Loucy (cell line): ENCODE measurements around the gene JTB.
"Not testable (repeated sequence)": the region's sequence is repeated elsewhere in the genome, so short reads cannot be mapped to it uniquely, and the experiment has no call there.

Source experiments
- H2AFZ ChIP-seq: fragments of 200-600 bp; sonication (generic); 2 replicates; pipeline ENCODE4 v1.6.0; 2016; ENCODE audit warnings: antibody characterized with exemption, mild to moderate bottlenecking, low read length, moderate library complexity
- H3F3A ChIP-seq: fragments of 200-600 bp; 2 replicates; pipeline ENCODE4 v1.6.0; 2016; ENCODE audit warnings: antibody characterized with exemption, low read depth, mild to moderate bottlenecking
- H3K27me3 ChIP-seq: fragments of 200-600 bp; sonication (generic); 2 replicates; pipeline ENCODE4 v1.6.1; 2014; ENCODE audit warnings: low read length, mild to moderate bottlenecking; ENCODE audit not compliant: insufficient read depth, poor library complexity, severe bottlenecking
- H3K36me3 ChIP-seq: fragments of 200-600 bp; sonication (generic); 2 replicates; pipeline ENCODE4 v1.6.1; 2016; ENCODE audit warnings: low read length; ENCODE audit not compliant: insufficient read depth
- H3K4me1 ChIP-seq: fragments of 200-600 bp; sonication (generic); 2 replicates; pipeline ENCODE4 v1.5.1; 2014; ENCODE audit warnings: low read length, mild to moderate bottlenecking; ENCODE audit not compliant: insufficient read depth, poor library complexity, severe bottlenecking
- H3K4me2 ChIP-seq: fragments of 200-600 bp; sonication (generic); 2 replicates; pipeline ENCODE4 v1.6.0; 2014; ENCODE audit warnings: antibody characterized with exemption, low read length, low read depth, mild to moderate bottlenecking; ENCODE audit not compliant: poor library complexity, severe bottlenecking
- H3K4me3 ChIP-seq: fragments of 200-600 bp; sonication (generic); 2 replicates; pipeline ENCODE4 v1.5.1; 2014; ENCODE audit warnings: low read length, mild to moderate bottlenecking, mixed read lengths; ENCODE audit not compliant: poor library complexity, severe bottlenecking
- H3K79me2 ChIP-seq: fragments of 200-600 bp; sonication (generic); 2 replicates; pipeline ENCODE4 v1.6.1; 2014; ENCODE audit warnings: low read length; ENCODE audit not compliant: insufficient read depth
- H3K9ac ChIP-seq: fragments of 200-600 bp; sonication (generic); 2 replicates; pipeline ENCODE4 v1.6.0; 2014; ENCODE audit warnings: mild to moderate bottlenecking, low read depth, low read length, moderate library complexity; ENCODE audit not compliant: poor library complexity, severe bottlenecking
- H3K9me2 ChIP-seq: fragments of 200-600 bp; sonication (generic); replicated peaks from 2 replicates; pipeline ENCODE4 v1.6.1; 2016; ENCODE audit warnings: low read depth, low read length, mixed read lengths
- H3K9me3 ChIP-seq: fragments of 200-600 bp; sonication (generic); 2 replicates; pipeline ENCODE4 v1.6.1; 2014; ENCODE audit warnings: mild to moderate bottlenecking, antibody characterized with exemption, low read length, low read depth; ENCODE audit not compliant: insufficient read depth
- H4K20me1 ChIP-seq: fragments of 200-600 bp; sonication (generic); 2 replicates; pipeline ENCODE4 v1.6.0; 2014; ENCODE audit warnings: antibody characterized with exemption, low read length, mild to moderate bottlenecking; ENCODE audit not compliant: insufficient read depth, poor library complexity, severe bottlenecking
- EZH2phosphoT487 ChIP-seq: fragments of 200-600 bp; IDR thresholded peaks from 2 replicates; pipeline ENCODE4 v1.6.1; 2018; ENCODE audit warnings: antibody characterized with exemption, mild to moderate bottlenecking, moderate library complexity, borderline replicate concordance
- TF ChIP-seq, protein P1 (sequence below): fragments of 200-600 bp; sonication (generic); conservative IDR thresholded peaks from 2 replicates; pipeline ENCODE4 v1.5.1; 2014; ENCODE audit warnings: mild to moderate bottlenecking, antibody characterized with exemption, low read length

Gene JTB

DNA sequence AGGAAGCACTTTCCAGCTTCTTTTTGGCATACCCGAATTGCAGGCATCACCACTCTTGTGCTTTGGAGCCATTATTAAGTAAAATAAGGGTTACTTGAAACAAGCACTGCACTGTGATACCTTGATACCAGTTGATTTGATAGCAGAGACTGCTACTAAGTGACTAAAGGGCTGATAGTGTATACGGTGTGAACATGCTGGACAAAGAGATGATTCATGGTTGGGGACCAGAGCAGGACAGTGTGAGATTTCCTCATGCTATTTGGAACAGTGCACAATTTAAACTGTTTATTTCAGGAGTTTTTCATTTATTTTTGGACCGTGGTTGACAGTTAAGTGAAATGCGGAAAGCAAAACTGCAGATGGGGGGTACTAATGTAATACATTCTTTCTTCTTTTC lies 22.9 kb upstream of the JTB start:
- Histone ChIP-seq H2AFZ (no peak overlapping the region), H4K20me1 (no peaks in the 10 kb centered on the region), H3K27me3 (no peaks in the 10 kb centered on the region), H3F3A (0 out of 2 replicates have a peak, but pooled peaks cover 2% of the 10 kb centered on the region), H3K36me3 (no peaks in the 10 kb centered on the region), H3K9me3 (no peaks in the 10 kb centered on the region), H3K9me2 (no peaks in the 10 kb centered on the region), H3K4me1 (no peaks in the 10 kb centered on the region), H3K79me2 (no peaks in the 10 kb centered on the region), H3K9ac (no peak overlapping the region), H3K4me2 (no peak overlapping the region), H3K4me3 (no peak overlapping the region)
- TF ChIP-seq EZH2phosphoT487 = no peak
- TF ChIP-seq, protein P1, sequence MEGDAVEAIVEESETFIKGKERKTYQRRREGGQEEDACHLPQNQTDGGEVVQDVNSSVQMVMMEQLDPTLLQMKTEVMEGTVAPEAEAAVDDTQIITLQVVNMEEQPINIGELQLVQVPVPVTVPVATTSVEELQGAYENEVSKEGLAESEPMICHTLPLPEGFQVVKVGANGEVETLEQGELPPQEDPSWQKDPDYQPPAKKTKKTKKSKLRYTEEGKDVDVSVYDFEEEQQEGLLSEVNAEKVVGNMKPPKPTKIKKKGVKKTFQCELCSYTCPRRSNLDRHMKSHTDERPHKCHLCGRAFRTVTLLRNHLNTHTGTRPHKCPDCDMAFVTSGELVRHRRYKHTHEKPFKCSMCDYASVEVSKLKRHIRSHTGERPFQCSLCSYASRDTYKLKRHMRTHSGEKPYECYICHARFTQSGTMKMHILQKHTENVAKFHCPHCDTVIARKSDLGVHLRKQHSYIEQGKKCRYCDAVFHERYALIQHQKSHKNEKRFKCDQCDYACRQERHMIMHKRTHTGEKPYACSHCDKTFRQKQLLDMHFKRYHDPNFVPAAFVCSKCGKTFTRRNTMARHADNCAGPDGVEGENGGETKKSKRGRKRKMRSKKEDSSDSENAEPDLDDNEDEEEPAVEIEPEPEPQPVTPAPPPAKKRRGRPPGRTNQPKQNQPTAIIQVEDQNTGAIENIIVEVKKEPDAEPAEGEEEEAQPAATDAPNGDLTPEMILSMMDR = no peak

DNA sequence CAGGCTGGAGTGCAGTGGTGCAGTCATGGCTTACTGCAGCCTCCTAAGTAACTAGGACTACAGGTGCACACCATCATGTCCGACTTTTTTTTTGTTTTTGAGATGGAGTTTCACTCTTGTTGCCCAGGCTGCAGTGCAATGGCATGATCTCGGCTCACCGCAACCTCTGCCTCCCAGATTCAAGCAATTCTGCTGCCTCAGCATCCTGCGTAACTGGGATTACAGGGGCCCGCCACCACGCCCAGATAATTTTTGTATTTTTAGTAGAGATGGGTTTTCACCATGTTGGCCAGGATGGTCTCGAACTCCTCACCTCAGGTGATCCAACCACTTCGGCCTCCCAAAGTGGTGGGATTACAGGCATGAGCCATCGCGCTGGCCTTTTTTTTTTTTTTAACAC lies 19.4 kb upstream of the JTB start:
- not testable (repeated sequence) for H3K9me3 ChIP-seq, H3K9ac ChIP-seq, H3K4me2 ChIP-seq, H3K9me2 ChIP-seq, H2AFZ ChIP-seq, H3K27me3 ChIP-seq, H3K4me3 ChIP-seq, H3F3A ChIP-seq
- Histone ChIP-seq H3K36me3 (peaks cover 21% of the 10 kb centered on the region), H3K79me2 (peaks cover 21% of the 10 kb centered on the region), H4K20me1 (peaks cover 13% of the 10 kb centered on the region), H3K4me1 (peaks cover 15% of the 10 kb centered on the region)

DNA sequence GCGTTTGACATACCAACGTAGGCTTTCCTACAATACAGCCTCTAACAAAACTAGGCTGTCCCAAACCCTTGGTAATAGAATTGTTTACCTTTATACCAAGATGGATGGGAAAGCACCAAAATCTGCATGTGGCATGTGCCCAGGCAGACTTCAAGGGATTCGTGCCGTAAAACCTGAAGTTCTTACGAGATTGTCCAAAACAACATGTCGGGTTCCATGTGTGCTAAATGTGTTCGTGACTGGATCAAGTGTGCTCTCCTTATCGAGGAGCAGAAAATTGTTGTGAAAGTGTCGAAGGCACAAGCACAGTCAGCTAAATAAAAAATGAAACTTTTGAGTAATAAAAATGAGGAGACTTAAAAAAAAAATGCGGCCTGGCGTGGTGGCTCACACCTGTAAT lies 18.2 kb upstream of the JTB start:
- TF ChIP-seq, protein P1 = no peak
- no peak for TF ChIP-seq EZH2phosphoT487
- H4K20me1 ChIP-seq = peaks cover 24% of the 10 kb centered on the region
- H3K36me3 ChIP-seq = peaks cover 23% of the 10 kb centered on the region
- no peaks in the 10 kb centered on the region for H3K9me3 ChIP-seq
- no peak overlapping the region for H3K9ac ChIP-seq
- H2AFZ ChIP-seq = no peak overlapping the region
- no peaks in the 10 kb centered on the region for H3K27me3 ChIP-seq
- H3F3A ChIP-seq = 0 out of 2 replicates have a peak, but pooled peaks cover 8% of the 10 kb centered on the region
- H3K9me2 ChIP-seq = no peaks in the 10 kb centered on the region
- no peak overlapping the region for H3K4me2 ChIP-seq
- H3K4me3 ChIP-seq = no peak overlapping the region
- peaks cover 34% of the 10 kb centered on the region for H3K79me2 ChIP-seq
- H3K4me1 ChIP-seq = peaks cover 21% of the 10 kb centered on the region

DNA sequence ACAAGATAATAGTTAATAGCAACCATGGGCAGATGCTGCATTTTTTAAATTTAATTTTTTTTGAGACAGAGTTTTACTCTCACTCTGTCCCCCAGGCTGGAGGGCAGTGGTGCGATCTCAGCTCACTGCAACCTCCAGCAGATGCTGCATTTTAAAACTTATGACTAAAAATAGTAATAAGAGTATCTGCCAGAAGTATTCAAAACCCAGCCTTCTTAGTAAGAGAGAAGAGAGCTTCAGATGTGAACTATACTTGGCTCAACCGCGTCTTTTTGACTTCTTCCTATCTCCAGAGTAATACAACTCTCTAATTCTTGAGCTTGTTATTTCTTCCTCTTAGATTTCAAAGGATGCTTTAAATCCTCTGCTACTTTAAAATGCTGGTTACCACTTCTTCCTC lies 17.7 kb upstream of the JTB start:
- Histone ChIP-seq H3K4me1 (peaks cover 21% of the 10 kb centered on the region), H2AFZ (no peak overlapping the region), H3K36me3 (peaks cover 23% of the 10 kb centered on the region), H3K9me3 (no peaks in the 10 kb centered on the region), H3F3A (0 out of 2 replicates have a peak, but pooled peaks cover 8% of the 10 kb centered on the region), H3K4me2 (no peak overlapping the region), H3K9ac (no peak overlapping the region), H3K79me2 (peaks cover 35% of the 10 kb centered on the region), H3K9me2 (no peaks in the 10 kb centered on the region), H3K27me3 (no peaks in the 10 kb centered on the region), H4K20me1 (peaks cover 24% of the 10 kb centered on the region), H3K4me3 (no peak overlapping the region)
- no peak for TF ChIP-seq EZH2phosphoT487
- TF ChIP-seq, protein P1 = no peak
